ENCODE results near the gene NUDT3.

DNA sequence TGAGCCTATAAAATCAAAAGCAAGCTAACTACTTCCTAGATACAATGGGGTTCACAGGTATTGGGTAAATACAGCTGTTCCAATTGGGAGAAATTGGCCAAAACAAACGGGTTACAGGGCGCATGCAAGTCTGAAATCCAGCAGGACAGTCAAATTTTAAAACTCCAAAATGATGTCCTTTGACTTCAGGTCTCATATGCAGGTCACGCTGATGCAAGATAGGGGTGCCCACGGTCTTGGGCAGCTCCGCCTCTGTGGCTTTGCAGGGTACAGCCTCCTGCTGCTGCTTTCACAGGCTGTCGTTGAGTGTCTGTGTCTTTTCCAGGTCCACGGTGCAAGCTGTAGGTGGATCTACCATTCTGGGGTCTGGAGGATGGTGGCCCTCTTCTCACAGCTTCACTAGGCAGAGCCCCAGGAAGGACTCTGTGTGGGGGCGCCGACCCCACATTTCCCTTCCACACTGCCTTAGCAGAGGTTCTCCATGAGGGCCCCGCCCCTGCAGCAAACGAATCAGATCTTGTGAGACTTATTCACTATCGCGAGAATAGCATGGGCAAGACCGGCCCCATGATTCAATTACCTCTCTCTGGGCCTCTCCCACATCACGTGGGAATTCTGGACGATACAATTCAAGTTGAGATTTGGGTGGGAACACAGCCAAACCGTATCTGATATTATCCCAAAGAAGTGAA lies 131.7 kb downstream of the NUDT3 start:
- no peak for TF ChIP-seq CTCF (IDR thresholded peaks at IDR 0.05)
- no peak for TF ChIP-seq POLR2A (IDR thresholded peaks at IDR 0.05)
- no peak for TF ChIP-seq POLR2AphosphoS5 (IDR thresholded peaks at IDR 0.05)
